H1 (cell line): ENCODE results near the gene RBM17. TPM values are rescaled to one million over a fixed set of nuclear protein-coding genes. Genes with fewer than 3 reads are reported as not detected.

Experiments used
- CTCF ChIA-PET: fragments of 300-600 bp; sonication (Branson Sonifier 250); formaldehyde crosslinking; loops from one replicate; lab custom pipeline; 2021; ENCODE audit not compliant: partially characterized antibody; lab: Charles Lee
- POLR2A ChIA-PET: fragments of 300-600 bp; sonication (Branson Sonifier 250); formaldehyde crosslinking; loops from one replicate; lab custom pipeline; 2021; ENCODE audit warnings: inconsistent platforms; ENCODE audit not compliant: partially characterized antibody; lab: Charles Lee
- DNase-seq, 2 experiments: peaks; one replicate each; pipeline versions ENCODE4 v3.0.0 to v3.0.0-alpha.2; 2010 to 2022; ENCODE audit warnings: low spot score in 2 of 2, low read depth in 1 of 2, mixed read lengths in 1 of 2
- FAIRE-seq: peaks from 2 replicates; lab custom pipeline; 2011; peaks lifted over from hg19 to GRCh38; lab: Jason Lieb, UNC
- H2AFZ ChIP-seq: 2 replicates; pipeline ENCODE4 v1.8.1; 2012; ENCODE audit warnings: low read length, inconsistent platforms
- H2AK5ac ChIP-seq: 2 replicates; pipeline ENCODE4 v1.6.1; 2013; ENCODE audit warnings: low read depth, low read length
- H2BK120ac ChIP-seq: replicated peaks from 2 replicates; pipeline ENCODE3; 2013; ENCODE audit warnings: low read depth, low read length, inconsistent platforms
- H2BK12ac ChIP-seq: 2 replicates; pipeline ENCODE4 v1.6.1; 2013; ENCODE audit warnings: low read depth, low read length
- H2BK15ac ChIP-seq: 2 replicates; pipeline ENCODE4 v1.6.1; 2013; ENCODE audit warnings: low read length
- H2BK20ac ChIP-seq: 2 replicates; pipeline ENCODE4 v1.6.1; 2013; ENCODE audit warnings: low read length
- H2BK5ac ChIP-seq: 2 replicates; pipeline ENCODE4 v1.6.1; 2013; ENCODE audit warnings: low read depth, low read length
- H3K14ac ChIP-seq: 2 replicates; pipeline ENCODE4 v1.6.1; 2013; ENCODE audit warnings: inconsistent platforms; ENCODE audit not compliant: insufficient read length
- H3K18ac ChIP-seq: 2 replicates; pipeline ENCODE4 v1.6.1; 2013; ENCODE audit warnings: low read length; ENCODE audit errors: extremely low read depth
- H3K23ac ChIP-seq: 2 replicates; pipeline ENCODE4 v1.6.1; 2013; ENCODE audit warnings: inconsistent platforms; ENCODE audit not compliant: insufficient read length
- H3K23me2 ChIP-seq: 2 replicates; pipeline ENCODE4 v1.6.1; 2013; ENCODE audit warnings: low read depth, low read length
- H3K27ac ChIP-seq: 2 replicates; pipeline ENCODE4 v1.6.1; 2011; ENCODE audit warnings: low read depth, low read length, inconsistent platforms
- H3K27me3 ChIP-seq, 4 experiments: replicated peaks in 1 of 4; 1 replicate in 1 of 4; 2 replicates in 3 of 4; pipeline versions ENCODE4 v1.6.1 to v1.8.1; 2011 to 2013; ENCODE audit warnings: low read length in 3 of 4, mild to moderate bottlenecking in 3 of 4, inconsistent platforms in 2 of 4, mixed read lengths in 2 of 4, moderate library complexity in 1 of 4; ENCODE audit not compliant: control insufficient read depth in 3 of 4, insufficient read depth in 3 of 4; ENCODE audit errors: extremely low read depth in 1 of 4
- H3K36me3 ChIP-seq, 4 experiments: 2 replicates each; pipeline versions ENCODE4 v1.6.1 to v1.8.1; 2011 to 2013; ENCODE audit warnings: mild to moderate bottlenecking in 4 of 4, low read length in 3 of 4, moderate library complexity in 2 of 4, control low read depth in 1 of 4, inconsistent platforms in 1 of 4; ENCODE audit not compliant: insufficient read depth in 4 of 4, control insufficient read depth in 2 of 4
- H3K4ac ChIP-seq: replicated peaks from 2 replicates; pipeline ENCODE3; 2013; ENCODE audit warnings: low read length, low read depth, mixed read lengths, inconsistent platforms; ENCODE audit not compliant: insufficient read length
- H3K4me1 ChIP-seq, 4 experiments: replicated peaks in 1 of 4; 1 replicate in 1 of 4; 2 replicates in 3 of 4; pipeline versions ENCODE4 v1.6.1 to v1.8.1; 2011 to 2013; ENCODE audit warnings: low read length in 3 of 4, inconsistent platforms in 2 of 4, mixed read lengths in 1 of 4; ENCODE audit not compliant: insufficient read depth in 4 of 4, control insufficient read depth in 3 of 4
- H3K4me2 ChIP-seq, 2 experiments: 2 replicates each; pipeline versions ENCODE4 v1.6.1 to v1.8.1; 2011 to 2013; ENCODE audit warnings: low read depth in 2 of 2, low read length in 2 of 2, control low read depth in 1 of 2, inconsistent platforms in 1 of 2, mild to moderate bottlenecking in 1 of 2; ENCODE audit not compliant: insufficient read depth in 1 of 2
- H3K4me3 ChIP-seq, 4 experiments: fragments of 200-600, 300-600 bp in 1 of 4; sonication (generic), shearing (Covaris generic), sonication (Bioruptor Twin) in 1 of 4; 2 replicates each; pipeline versions ENCODE4 v1.5.1 to v1.8.1; 2011 to 2016; ENCODE audit warnings: low read length in 4 of 4, low read depth in 3 of 4, control low read depth in 2 of 4, inconsistent platforms in 2 of 4, mild to moderate bottlenecking in 2 of 4, mixed read lengths in 1 of 4, moderate library complexity in 1 of 4; ENCODE audit not compliant: insufficient read depth in 2 of 4; ENCODE audit errors: extremely low read depth in 1 of 4
- H3K56ac ChIP-seq: replicated peaks from 2 replicates; pipeline ENCODE3; 2013; ENCODE audit warnings: low read depth, mild to moderate bottlenecking, mixed read lengths, low read length, inconsistent platforms; ENCODE audit not compliant: insufficient read length
- H3K79me1 ChIP-seq: 2 replicates; pipeline ENCODE4 v1.6.1; 2013; ENCODE audit warnings: low read depth, low read length, control low read depth
- H3K79me2 ChIP-seq, 2 experiments: 2 replicates each; pipeline versions ENCODE4 v1.6.1 to v1.8.1; 2012 to 2013; ENCODE audit warnings: low read length in 2 of 2, mild to moderate bottlenecking in 2 of 2, inconsistent platforms in 1 of 2; ENCODE audit not compliant: insufficient read depth in 2 of 2, control insufficient read depth in 1 of 2
- H3K9ac ChIP-seq, 4 experiments: replicated peaks in 1 of 4; 1 replicate in 1 of 4; 2 replicates in 3 of 4; pipeline versions ENCODE4 v1.6.1 to v1.8.1; 2011 to 2013; ENCODE audit warnings: low read depth in 3 of 4, low read length in 3 of 4, control low read depth in 2 of 4, mild to moderate bottlenecking in 2 of 4, moderate library complexity in 2 of 4, inconsistent platforms in 1 of 4; ENCODE audit errors: extremely low read depth in 1 of 4
- H3K9me3 ChIP-seq, 2 experiments: 2 replicates each; pipeline versions ENCODE4 v1.6.1 to v1.8.1; 2012 to 2013; ENCODE audit warnings: mild to moderate bottlenecking in 2 of 2, moderate library complexity in 2 of 2, control low read depth in 1 of 2, inconsistent platforms in 1 of 2, low read depth in 1 of 2, low read length in 1 of 2, mixed read lengths in 1 of 2; ENCODE audit not compliant: insufficient read depth in 2 of 2
- H4K20me1 ChIP-seq, 2 experiments: replicated peaks in 1 of 2; 2 replicates each; pipeline versions ENCODE3 to v1.8.1; 2011 to 2013; ENCODE audit warnings: inconsistent platforms in 2 of 2, low read length in 2 of 2, mild to moderate bottlenecking in 1 of 2; ENCODE audit not compliant: insufficient read depth in 2 of 2, control insufficient read depth in 1 of 2
- H4K5ac ChIP-seq: 2 replicates; pipeline ENCODE4 v1.6.1; 2013; ENCODE audit warnings: low read length, low read depth, mixed read lengths, inconsistent platforms; ENCODE audit not compliant: insufficient read length
- H4K8ac ChIP-seq: 2 replicates; pipeline ENCODE4 v1.8.0; 2013; ENCODE audit warnings: mild to moderate bottlenecking, moderate library complexity, low read length, inconsistent platforms; ENCODE audit not compliant: insufficient read depth; ENCODE audit errors: extremely low read depth
- H4K91ac ChIP-seq: replicated peaks from 2 replicates; pipeline ENCODE3; 2013; ENCODE audit warnings: low read length, mixed read lengths, inconsistent platforms; ENCODE audit not compliant: insufficient read length
- CBX5 ChIP-seq: fragments of 300-800, 300-1000 bp; sonication (generic); IDR thresholded peaks from 2 replicates; pipeline ENCODE4 v1.7.1; 2016; ENCODE audit warnings: antibody characterized with exemption, low read length, low read depth
- CHD1 ChIP-seq: IDR thresholded peaks from 2 replicates; pipeline ENCODE4 v1.6.1; 2012; ENCODE audit warnings: low read depth, low read length, improper control_type of control experiment
- JUN ChIP-seq: IDR thresholded peaks from 2 replicates; pipeline ENCODE4 v1.6.1; 2011; ENCODE audit warnings: low read depth, mild to moderate bottlenecking, improper control_type of control experiment, low read length
- KDM1A ChIP-seq: fragments of 200-600, 300-600 bp; sonication (generic); IDR thresholded peaks from 2 replicates; pipeline ENCODE4 v1.7.1; 2016; ENCODE audit warnings: mild to moderate bottlenecking, low read length, borderline replicate concordance
- MAX ChIP-seq: IDR thresholded peaks from 2 replicates; pipeline ENCODE4 v1.6.1; 2012; ENCODE audit warnings: inconsistent platforms
- RBBP5 ChIP-seq: IDR thresholded peaks from 2 replicates; pipeline ENCODE4 v1.7.1; 2012; ENCODE audit warnings: low read depth, mild to moderate bottlenecking, inconsistent platforms, low read length, moderate library complexity, borderline replicate concordance
- RFX5 ChIP-seq: IDR thresholded peaks from 2 replicates; pipeline ENCODE4 v1.6.1; 2011; ENCODE audit warnings: low read depth, low read length, improper control_type of control experiment, borderline replicate concordance
- SAP30 ChIP-seq: fragments of 300-600 bp; sonication (generic); IDR thresholded peaks from 2 replicates; pipeline ENCODE4 v1.7.1; 2012; ENCODE audit warnings: low read length, moderate library complexity, mild to moderate bottlenecking, inconsistent platforms; ENCODE audit not compliant: insufficient read depth, insufficient replicate concordance
- WGBS, 2 experiments: shearing (Covaris generic) in 1 of 2; methylation state at CpG; one replicate each; pipeline versions ENCODE4 v1.1.6 to v1.1.7; 2013 to 2015; ENCODE audit warnings: low lambda C conversion rate in 2 of 2, mixed read lengths in 2 of 2, inconsistent platforms in 1 of 2, low coverage in 1 of 2, missing lambda C conversion rate in 1 of 2; ENCODE audit not compliant: insufficient replicate concordance in 2 of 2, insufficient coverage in 1 of 2, insufficient read length in 1 of 2; ENCODE audit errors: extremely low coverage in 1 of 2, missing lambda C conversion rate in 1 of 2; 5-methylcytosine and 5-hydroxymethylcytosine counted together
- polyA plus RNA-seq, 7 experiments: library from polyadenylated mRNA; depleted of rRNA in 3 of 7; stranded (reverse) in 5 of 7; unstranded in 2 of 7; fragments of >200 nt in 5 of 7; fragments of 200-250 nt in 2 of 7; gene quantifications; 1 replicate in 5 of 7; 2 replicates in 1 of 7; 4 replicates in 1 of 7; pipeline versions ENCODE4 v1.2.1 to v1.2.3, GENCODE V29; 2011 to 2013; ENCODE audit warnings: missing spikeins in 2 of 7, mixed read lengths in 2 of 7
- total RNA-seq: library from RNA; stranded (reverse); fragmentation: NEBNext Ultra II Directional; extraction: Animal tissue kit (Norgen Biotek cat#: 25700); gene quantifications from 2 replicates; pipeline ENCODE4 v1.2.1, GENCODE V29; 2021

Gene RBM17
- total and polyA plus RNA-seq, 2 of the 8 experiments (the other 6 are each of a cell fraction or from before 2014, with no cell fraction given): 15.7 to 128 TPM

- Histone ChIP-seq H3K9me3 (no peaks in the 10 kb centered on the region), H3K27ac (no peak overlapping the region), H3K79me1 (no peaks in the 10 kb centered on the region), H3K4me2 (no peak overlapping the region), H2BK120ac (no peak overlapping the region), H3K23ac (no peak overlapping the region), H4K20me1 (no peaks in the 10 kb centered on the region), H3K56ac (no peak overlapping the region), H3K14ac (no peak overlapping the region), H3K9ac (no peak overlapping the region), H3K4me1 (peaks cover 0 to 9% (median 3%) of the 10 kb centered on the region in 4 experiments; a peak in 2 of 7 replicates), H2AFZ (no peak overlapping the region), H2BK15ac (no peak overlapping the region), H3K18ac (no peak overlapping the region), H2BK5ac (no peak overlapping the region), H3K27me3 (no peaks in the 10 kb centered on the region), H3K23me2 (no peaks in the 10 kb centered on the region), H4K91ac (no peak overlapping the region), H3K36me3 (no peaks in the 10 kb centered on the region), H3K4ac (no peak overlapping the region), H2AK5ac (no peak overlapping the region), H4K5ac (no peak overlapping the region), H4K8ac (no peak overlapping the region), H3K4me3 (no peak overlapping the region), H2BK12ac (no peak overlapping the region), H3K79me2 (no peaks in the 10 kb centered on the region), H2BK20ac (no peak overlapping the region)
- DNase-seq: no peak
- FAIRE-seq: no peak
- WGBS, 2 experiments: 84% methylated on average over 4 of the region's 4 CpGs; no CpG with 5 or more reads in 1 of the 2 experiments
- ChIA-PET CTCF (interaction anchor here (1.1 to 1.2 kb wide), 2 partner anchors 8 to 11 kb away, joined by 3 read pairs; no protein-coding TSS in a partner anchor), POLR2A (interaction anchor here (1.5 kb wide), 1 partner anchor 11 kb away, joined by 3 read pairs; no protein-coding TSS in a partner anchor)
- no peak for TF ChIP-seq KDM1A
- no peak for TF ChIP-seq JUN
- no peak for TF ChIP-seq MAX
- TF ChIP-seq CHD1: no peak
- no peak for TF ChIP-seq RBBP5
- no peak for TF ChIP-seq RFX5
- no peak for TF ChIP-seq CBX5
- no peak for TF ChIP-seq SAP30
Observed at GRCh38 chr10:6079044-6079443, 9.8 kb upstream of the RBM17 start.
